Pancreas (tissue), 10 donors: ENCODE measurements around the gene L3MBTL1. TPM values are rescaled to one million over a fixed set of nuclear protein-coding genes. Genes with fewer than 3 reads are reported as not detected.

ENCODE experiments used
- ATAC-seq, 4 donors: fragments of 200-7000 bp; cut with Tn5 transposase; one replicate each; pipeline versions ENCODE4 v1.8.0 to v1.9.1; 2020; ENCODE audit warnings: mild to moderate bottlenecking in 4 of 4, moderate library complexity in 4 of 4
- DNase-seq, 6 donors: peaks; one replicate each; pipeline ENCODE4 v3.0.0-alpha.2; 2020
- FAIRE-seq: peaks from 2 replicates; lab custom pipeline; 2012; peaks lifted over from hg19 to GRCh38; lab: Jason Lieb, UNC
- H3K27ac ChIP-seq, 4 donors: fragments of 200-600 bp; sonication (generic); 1 replicate in 3 of 4; 2 replicates in 1 of 4; pipeline versions ENCODE4 v1.5.0 to v1.8.0; 2020
- H3K27me3 ChIP-seq, 4 donors: fragments of 200-600 bp; one replicate each; pipeline ENCODE4 v1.8.0; 2021
- H3K36me3 ChIP-seq, 3 donors: fragments of 200-600 bp; sonication (generic) in 1 of 3; one replicate each; pipeline versions ENCODE4 v1.5.0 to v1.8.0; 2020 to 2021
- H3K4me1 ChIP-seq, 3 donors: fragments of 200-600 bp; one replicate each; pipeline ENCODE4 v1.8.0; 2021
- H3K4me3 ChIP-seq, 4 donors: fragments of 200-600 bp; sonication (generic) in 2 of 4; one replicate each; pipeline versions ENCODE4 v1.5.0 to v1.8.0; 2020 to 2021
- H3K9me3 ChIP-seq, 4 donors: fragments of 200-600 bp; one replicate each; pipeline ENCODE4 v1.8.0; 2021
- CTCF ChIP-seq, 4 donors: fragments of 200-600 bp; sonication (generic) in 3 of 4; IDR thresholded peaks; one replicate each; pipeline versions ENCODE4 v1.5.0 to v1.8.0; 2021; ENCODE audit warnings: antibody characterized with exemption in 4 of 4
- WGBS, 2 donors: extraction: QIAGEN DNeasy Blood & Tissue Kit; methylation state at CpG; one replicate each; pipeline ENCODE4 v1.1.7; 2013; 5-methylcytosine and 5-hydroxymethylcytosine counted together
- intact Hi-C, 3 donors: fragments of 100-400 bp; cut with DNase I; formaldehyde crosslinking; loops; one replicate each; pipeline versions ENCODE4 v1.11.1 to v1.14.2; 2022
- polyA plus RNA-seq, 2 donors: library from polyadenylated mRNA; stranded (reverse); fragments of 200-250 nt; gene quantifications; one replicate each; pipeline ENCODE4 v1.2.3, GENCODE V29; 2013
- total RNA-seq, 6 donors: library from RNA; stranded (reverse); fragmentation: NEBNext Ultra II Directional in 4 of 6; extraction: Animal tissue kit (Norgen Biotek cat#: 25700) in 4 of 6; gene quantifications; one replicate each; pipeline versions ENCODE4 v1.2.1 to v1.2.4, GENCODE V29; 2021 to 2023
- donor health status: healthy with polysubstance abuse.
- donor health status: DM: no; HTN: no; CAD: no; lungs with moderate emphysema.
- donor health status: DM: no; HTN: no; CAD: no.
- donor health status: control.
- donor health status: control.
- donor health status: Bipolar disorder and iron deficiency.
- donor health status: DM: yes; HTN: yes; CAD: no.
- donor health status: DM: no; HTN: no; CAD: no.
- donor health status: DM: no; HTN: no; CAD: no.
- donor health status: DM: yes; HTN: yes; CAD: no.

Gene L3MBTL1
- total and polyA plus RNA-seq, 8 donors, result 3.4 to 10.7 (median 5.6) TPM

- no peak overlapping the region for H3K4me3 ChIP-seq
- FAIRE-seq (no peak), DNase-seq (no peak), ATAC-seq (no peak)
- 51 to 65% methylated on average over 2 of the region's 2 CpGs for WGBS, 2 donors
- no peaks in the 10 kb centered on the region for H3K9me3 ChIP-seq
- no peaks in the 10 kb centered on the region for H3K27me3 ChIP-seq
- H3K36me3 ChIP-seq, result no peaks in the 10 kb centered on the region
- H3K4me1 ChIP-seq, result no peaks in the 10 kb centered on the region
- no peak overlapping the region for H3K27ac ChIP-seq
- intact Hi-C loops, result no loop called here
- TF ChIP-seq CTCF (IDR thresholded peaks at IDR 0.05), result no peak
Observed at GRCh38 chr20:43550456-43550855, 43.0 kb downstream of the L3MBTL1 start.

GRCh38 chr20:43554369-43554768, 46.9 kb downstream of the L3MBTL1 start:
- no peak for TF ChIP-seq CTCF (IDR thresholded peaks at IDR 0.05)
- Histone ChIP-seq H3K4me3 (no peak overlapping the region), H3K27ac (no peak overlapping the region), H3K4me1 (peaks cover 17 to 29% (median 28%) of the 10 kb centered on the region in 3 donors), H3K9me3 (no peaks in the 10 kb centered on the region), H3K27me3 (no peaks in the 10 kb centered on the region), H3K36me3 (no peaks in the 10 kb centered on the region)
- ATAC-seq (no peak), FAIRE-seq (no peak), DNase-seq (no peak)
- WGBS, 2 donors, result 81 to 89% methylated on average over 3 of the region's 3 CpGs
- intact Hi-C loops, result no loop called here

GRCh38 chr20:43558412-43559146, 51.1 kb downstream of the L3MBTL1 start, which contains the start of gene SGK2:
Gene SGK2 (plus strand): TSS chr20:43559027. CDS start chr20:43566496, 7,469 bp downstream.
- Histone ChIP-seq H3K4me3 (peak within 1 kb of the TSS; percentile 2 to 34 (median 18)), H3K9me3 (no peaks in the 10 kb centered on the region), H3K4me1 (peaks cover 22 to 38% (median 29%) of the 10 kb centered on the region in 3 donors), H3K27me3 (no peaks in the 10 kb centered on the region), H3K27ac (peak within 1 kb of the TSS; percentile 69 to 94 (median 90)), H3K36me3 (no peaks in the 10 kb centered on the region)
- TF ChIP-seq CTCF (IDR thresholded peaks at IDR 0.05), result no peak
- 9 to 13% methylated on average over 12 of the region's 12 CpGs for WGBS, 2 donors
- intact Hi-C loops, result no loop called here
- no peak for FAIRE-seq
- DNase-seq, result peak; percentile 76 to 93 (median 90)
- ATAC-seq, result peak; percentile 82 to 88 (median 84)

- Histone ChIP-seq H3K27ac (peak overlapping the region; percentile 69 to 94 (median 90)), H3K27me3 (no peaks in the 10 kb centered on the region), H3K4me1 (peaks cover 22 to 38% (median 29%) of the 10 kb centered on the region in 3 donors), H3K9me3 (no peaks in the 10 kb centered on the region), H3K4me3 (peak overlapping the region; percentile 2 to 34 (median 18)), H3K36me3 (no peaks in the 10 kb centered on the region)
- peak in 3 of 4 donors; percentile 10 to 40 (median 38) for ATAC-seq
- 19 to 21% methylated on average over 8 of the region's 8 CpGs for WGBS, 2 donors
- peak in 3 of 6 donors; percentile 32 to 58 (median 37) for DNase-seq
- FAIRE-seq, result no peak
- intact Hi-C loops, result no loop called here
- TF ChIP-seq CTCF (IDR thresholded peaks at IDR 0.05), result no peak
Observed at GRCh38 chr20:43559147-43559987, 51.9 kb downstream of the L3MBTL1 start.
